B cell (primary cell): Measurements from ENCODE around the gene NEK5.

Source experiments
- CTCF ChIP-seq: fragments of 200-600 bp; IDR thresholded peaks from one replicate; pipeline ENCODE4 v1.8.0; 2022; ENCODE audit warnings: antibody characterized with exemption, mild to moderate bottlenecking
- EZH2 ChIP-seq: IDR thresholded peaks from 2 replicates; pipeline ENCODE4 v1.6.1; 2012; ENCODE audit warnings: borderline replicate concordance, low read depth, mild to moderate bottlenecking, moderate library complexity, low read length; ENCODE audit not compliant: insufficient read depth, poor library complexity, severe bottlenecking

DNA sequence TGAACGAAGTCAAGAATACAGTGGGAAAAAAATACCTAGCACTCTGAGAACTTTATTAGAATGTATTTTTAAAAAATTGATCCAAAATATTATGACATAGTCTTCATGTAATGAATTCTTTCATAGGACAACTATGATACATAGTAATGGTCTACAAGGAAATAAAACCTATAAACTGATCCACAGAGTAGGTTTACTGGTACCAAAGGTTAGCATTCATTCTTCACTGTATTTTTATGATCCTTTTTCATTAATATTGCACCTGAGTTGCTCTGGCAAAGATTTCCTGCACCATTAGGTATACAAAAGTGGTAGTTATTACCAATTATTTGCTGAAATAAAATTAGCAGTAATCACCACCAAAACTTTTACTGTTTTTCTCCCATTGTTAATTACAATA, 26.3 kb upstream of the NEK5 start:
- TF ChIP-seq EZH2 (no peak), CTCF (no peak)
